Measurements from ENCODE around the gene FARS2. TPM values are rescaled to one million over a fixed set of nuclear protein-coding genes. Genes with fewer than 3 reads are reported as not detected.

The FARS2 gene
- total and polyA plus RNA-seq, 2 donors (not counting 1 experiment from before 2014, with no cell fraction given), result 11.0 to 18.5 TPM

DNA sequence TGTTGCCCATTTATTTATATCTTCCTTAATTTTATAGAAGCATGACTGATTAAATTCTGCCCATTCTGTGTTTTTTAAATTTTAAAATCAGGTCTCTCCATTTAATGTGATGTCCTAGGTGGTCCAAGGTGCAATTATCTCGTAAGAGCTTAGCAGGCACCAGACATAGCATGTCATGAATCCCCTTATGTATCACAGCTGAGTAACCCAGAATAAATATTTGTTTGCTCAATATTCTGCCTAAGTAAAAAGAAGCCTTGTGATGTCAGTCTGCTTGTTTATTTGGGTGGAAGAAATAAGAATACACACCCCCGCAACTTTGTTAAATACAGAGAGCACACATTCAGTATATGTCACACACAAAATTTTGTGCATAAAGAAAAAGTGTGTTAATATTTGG, 211.3 kb downstream of the FARS2 start:
- Histone ChIP-seq H3K36me3 (ENCODE audit: control insufficient read depth, insufficient read depth, low read length) (no peaks in the 10 kb centered on the region), H3K79me2 (ENCODE audit: control insufficient read depth, insufficient read depth, low read length) (no peaks in the 10 kb centered on the region), H3K4me2 (ENCODE audit: extremely low read depth, insufficient read depth, low read length) (no peak overlapping the region), H3K27ac (ENCODE audit: insufficient read depth, low read length) (no peak overlapping the region), H3K27me3 (ENCODE audit: control insufficient read depth, insufficient read depth, low read length) (no peaks in the 10 kb centered on the region), H3K4me1 (ENCODE audit: control insufficient read depth, extremely low read depth, insufficient read depth, low read length) (no peaks in the 10 kb centered on the region), H3K4me3 (replicated peaks in 1 of 4; ENCODE audit: control extremely low read depth in 1 of 4, insufficient read depth in 1 of 4, low read depth in 3 of 4, low read length in 4 of 4) (no peak overlapping the region), H3K9me3 (ENCODE audit: control insufficient read depth, insufficient read depth, low read depth, low read length) (no peaks in the 10 kb centered on the region), H4K20me1 (ENCODE audit: control insufficient read depth, extremely low read depth, insufficient read depth, low read length) (no peaks in the 10 kb centered on the region), H3K9ac (ENCODE audit: insufficient read depth, low read length) (no peak overlapping the region), H2AFZ (ENCODE audit: low read length) (no peak overlapping the region)
- no peak for DNase-seq (ENCODE audit: low read depth in 2 of 2)
- TF ChIP-seq, protein P1, sequence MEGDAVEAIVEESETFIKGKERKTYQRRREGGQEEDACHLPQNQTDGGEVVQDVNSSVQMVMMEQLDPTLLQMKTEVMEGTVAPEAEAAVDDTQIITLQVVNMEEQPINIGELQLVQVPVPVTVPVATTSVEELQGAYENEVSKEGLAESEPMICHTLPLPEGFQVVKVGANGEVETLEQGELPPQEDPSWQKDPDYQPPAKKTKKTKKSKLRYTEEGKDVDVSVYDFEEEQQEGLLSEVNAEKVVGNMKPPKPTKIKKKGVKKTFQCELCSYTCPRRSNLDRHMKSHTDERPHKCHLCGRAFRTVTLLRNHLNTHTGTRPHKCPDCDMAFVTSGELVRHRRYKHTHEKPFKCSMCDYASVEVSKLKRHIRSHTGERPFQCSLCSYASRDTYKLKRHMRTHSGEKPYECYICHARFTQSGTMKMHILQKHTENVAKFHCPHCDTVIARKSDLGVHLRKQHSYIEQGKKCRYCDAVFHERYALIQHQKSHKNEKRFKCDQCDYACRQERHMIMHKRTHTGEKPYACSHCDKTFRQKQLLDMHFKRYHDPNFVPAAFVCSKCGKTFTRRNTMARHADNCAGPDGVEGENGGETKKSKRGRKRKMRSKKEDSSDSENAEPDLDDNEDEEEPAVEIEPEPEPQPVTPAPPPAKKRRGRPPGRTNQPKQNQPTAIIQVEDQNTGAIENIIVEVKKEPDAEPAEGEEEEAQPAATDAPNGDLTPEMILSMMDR (conservative IDR thresholded peaks at IDR 0.05 in 1 of 2, IDR thresholded peaks at IDR 0.05 in 1 of 2; ENCODE audit: low read depth in 1 of 2, low read length in 2 of 2), result no peak
- no peak for TF ChIP-seq EZH2 (IDR thresholded peaks at IDR 0.05; ENCODE audit: low read length, missing control alignments)

DNA sequence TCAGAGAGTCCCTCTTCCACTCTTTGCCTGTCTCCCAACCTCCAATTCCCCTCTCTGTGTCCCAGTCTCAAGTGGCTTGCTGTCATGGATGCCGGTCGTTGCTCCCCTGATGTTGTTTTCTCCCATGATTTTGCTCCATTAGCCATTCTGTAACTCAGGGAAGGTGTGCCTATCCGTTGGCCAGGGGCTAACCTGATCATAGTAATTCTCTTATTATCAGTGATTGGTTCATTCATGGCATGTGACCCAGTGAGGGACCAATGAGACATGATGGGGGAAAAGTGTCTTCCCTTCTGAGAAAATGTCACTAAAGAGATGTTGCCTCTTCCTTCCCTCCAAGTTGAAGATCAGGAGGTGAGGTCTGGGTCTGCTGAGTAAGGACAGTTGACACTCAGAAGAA, 214.5 kb downstream of the FARS2 start:
- TF ChIP-seq, protein P1 (conservative IDR thresholded peaks at IDR 0.05 in 1 of 2, IDR thresholded peaks at IDR 0.05 in 1 of 2; ENCODE audit: low read depth in 1 of 2, low read length in 2 of 2), result no peak
- TF ChIP-seq EZH2 (IDR thresholded peaks at IDR 0.05; ENCODE audit: low read length, missing control alignments), result no peak
- no peak overlapping the region for H3K27ac ChIP-seq (ENCODE audit: insufficient read depth, low read length)

DNA sequence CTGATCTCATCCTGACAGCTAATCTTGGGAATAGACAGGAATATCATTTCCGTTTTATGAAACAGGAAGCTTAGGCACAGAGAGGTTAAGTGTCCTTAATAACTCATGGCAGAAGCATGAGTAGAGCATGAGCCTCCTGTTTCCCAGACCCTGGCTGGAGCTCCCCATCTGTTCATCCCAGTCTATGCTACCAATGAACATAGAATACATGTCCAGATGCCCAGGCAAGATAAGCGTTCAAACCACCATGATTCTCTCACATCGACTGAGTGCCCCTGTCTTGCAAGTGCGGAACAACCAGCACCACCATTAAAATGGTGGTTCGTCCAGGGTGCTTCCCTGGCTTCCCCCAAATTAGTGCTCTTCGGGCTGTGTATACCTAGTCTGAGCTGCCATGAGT, 217.1 kb downstream of the FARS2 start:
- Histone ChIP-seq H3K79me2 (ENCODE audit: control insufficient read depth, insufficient read depth, low read length) (no peaks in the 10 kb centered on the region), H3K27me3 (ENCODE audit: control insufficient read depth, insufficient read depth, low read length) (no peaks in the 10 kb centered on the region), H3K4me3 (replicated peaks in 1 of 4; ENCODE audit: control extremely low read depth in 1 of 4, insufficient read depth in 1 of 4, low read depth in 3 of 4, low read length in 4 of 4) (no peak overlapping the region), H3K36me3 (ENCODE audit: control insufficient read depth, insufficient read depth, low read length) (no peaks in the 10 kb centered on the region), H3K27ac (ENCODE audit: insufficient read depth, low read length) (no peak overlapping the region), H2AFZ (ENCODE audit: low read length) (no peak overlapping the region), H3K9me3 (ENCODE audit: control insufficient read depth, insufficient read depth, low read depth, low read length) (no peaks in the 10 kb centered on the region), H3K4me1 (ENCODE audit: control insufficient read depth, extremely low read depth, insufficient read depth, low read length) (no peaks in the 10 kb centered on the region), H3K4me2 (ENCODE audit: extremely low read depth, insufficient read depth, low read length) (no peak overlapping the region), H3K9ac (ENCODE audit: insufficient read depth, low read length) (no peak overlapping the region), H4K20me1 (ENCODE audit: control insufficient read depth, extremely low read depth, insufficient read depth, low read length) (no peaks in the 10 kb centered on the region)
- TF ChIP-seq EZH2 (IDR thresholded peaks at IDR 0.05; ENCODE audit: low read length, missing control alignments), result no peak
- TF ChIP-seq, protein P1 (conservative IDR thresholded peaks at IDR 0.05 in 1 of 2, IDR thresholded peaks at IDR 0.05 in 1 of 2; ENCODE audit: low read depth in 1 of 2, low read length in 2 of 2), result no peak
- no peak for DNase-seq (ENCODE audit: low read depth in 2 of 2)

More for the DNA sequence above, 214.5 kb downstream of the FARS2 start:
- Histone ChIP-seq H3K27me3 (ENCODE audit: control insufficient read depth, insufficient read depth, low read length) (no peaks in the 10 kb centered on the region), H2AFZ (ENCODE audit: low read length) (no peak overlapping the region), H3K9ac (ENCODE audit: insufficient read depth, low read length) (no peak overlapping the region), H3K4me1 (ENCODE audit: control insufficient read depth, extremely low read depth, insufficient read depth, low read length) (no peaks in the 10 kb centered on the region), H3K36me3 (ENCODE audit: control insufficient read depth, insufficient read depth, low read length) (no peaks in the 10 kb centered on the region), H3K4me3 (replicated peaks in 1 of 4; ENCODE audit: control extremely low read depth in 1 of 4, insufficient read depth in 1 of 4, low read depth in 3 of 4, low read length in 4 of 4) (no peak overlapping the region), H4K20me1 (ENCODE audit: control insufficient read depth, extremely low read depth, insufficient read depth, low read length) (no peaks in the 10 kb centered on the region), H3K79me2 (ENCODE audit: control insufficient read depth, insufficient read depth, low read length) (no peaks in the 10 kb centered on the region), H3K4me2 (ENCODE audit: extremely low read depth, insufficient read depth, low read length) (no peak overlapping the region), H3K9me3 (ENCODE audit: control insufficient read depth, insufficient read depth, low read depth, low read length) (no peaks in the 10 kb centered on the region)
- no peak for DNase-seq (ENCODE audit: low read depth in 2 of 2)

Data from fibroblast of lung (primary cell).